GM19351 (cell line): ENCODE data around the gene TARP.
A peak's percentile ranks its signal among the peaks of the same experiment; 100 is the strongest.

ENCODE experiments used
- ATAC-seq: cut with Tn5 transposase; IDR thresholded peaks from one replicate; pipeline ENCODE4 v1.9.1; 2021; ENCODE audit warnings: mild to moderate bottlenecking, moderate library complexity; ENCODE audit not compliant: unreplicated experiment

TARP gene

DNA sequence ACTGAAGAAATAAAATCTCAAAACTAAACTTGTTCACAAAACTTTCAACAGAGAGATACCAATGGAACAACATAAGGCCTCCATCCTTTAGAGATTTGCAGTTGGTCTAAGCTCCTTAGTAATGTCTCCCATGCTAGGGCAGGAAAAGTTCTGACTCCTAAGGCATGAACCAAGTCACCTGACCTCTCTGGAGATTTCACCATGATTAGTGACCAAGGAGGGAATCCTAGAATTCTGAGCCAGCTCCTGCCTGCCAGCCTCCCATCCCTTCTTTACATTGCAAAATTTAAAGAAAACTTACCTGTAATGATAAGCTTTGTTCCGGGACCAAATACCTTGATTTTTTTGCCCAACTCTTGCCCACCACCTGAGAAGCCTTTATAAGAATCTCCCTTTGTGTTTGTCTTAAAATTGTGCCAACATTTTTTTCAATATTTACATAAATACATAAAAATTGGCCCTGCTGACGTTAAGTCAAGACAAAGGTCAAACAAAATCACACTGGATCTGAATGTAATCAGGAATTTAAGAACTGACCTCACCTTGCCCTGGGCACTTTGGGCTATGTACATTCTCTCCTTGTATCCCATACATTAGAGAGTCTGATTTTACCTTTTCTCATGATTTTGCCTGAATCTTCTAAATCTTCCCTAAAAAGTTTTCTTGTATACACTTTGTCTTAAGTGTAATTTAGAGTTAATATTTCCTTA lies at the start of gene TARP:
TARP (minus strand) TSS at position 351 of the 710 bp plus-strand sequence.
- no peak for ATAC-seq

DNA sequence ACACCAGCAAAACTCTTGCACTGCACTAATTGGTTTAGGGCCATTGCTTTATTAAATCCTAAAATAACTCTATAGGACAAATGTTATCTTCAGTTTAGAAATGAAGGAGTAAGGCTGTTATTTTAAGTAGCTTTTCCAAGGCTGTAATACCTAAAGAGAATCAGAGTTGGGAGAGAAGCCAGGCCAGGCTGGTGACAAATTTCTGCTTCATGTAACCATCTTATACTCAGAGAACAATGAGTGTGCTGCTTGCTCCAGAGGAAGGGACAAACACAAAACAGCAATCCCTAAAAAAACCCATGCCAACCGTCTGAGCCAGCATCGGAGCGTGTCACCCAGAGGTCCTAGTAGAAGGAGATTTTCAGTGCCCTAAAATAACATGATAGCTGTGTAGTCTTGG lies 49.7 kb upstream of the TARP start:
- no peak for ATAC-seq

DNA sequence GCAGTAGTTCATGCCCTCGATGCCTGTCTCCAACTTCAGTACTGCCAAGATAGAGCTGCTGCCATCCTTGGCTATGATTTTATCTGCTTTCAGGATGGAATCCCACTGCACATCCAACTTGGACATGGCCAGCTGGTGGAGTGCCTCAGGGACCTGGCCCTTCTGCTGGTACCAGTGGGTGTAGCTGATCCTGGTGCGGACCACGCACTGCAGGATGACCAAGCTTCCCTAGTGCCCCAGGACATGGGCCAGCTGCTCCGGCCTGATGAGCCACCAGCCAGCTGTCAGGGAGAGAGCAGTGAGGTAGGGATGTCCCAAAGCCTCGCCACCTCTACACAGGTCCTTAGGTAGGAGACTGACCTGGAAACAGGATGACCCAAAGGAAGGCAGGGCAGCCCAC lies 49.0 kb upstream of the TARP start:
- ATAC-seq: no peak

DNA sequence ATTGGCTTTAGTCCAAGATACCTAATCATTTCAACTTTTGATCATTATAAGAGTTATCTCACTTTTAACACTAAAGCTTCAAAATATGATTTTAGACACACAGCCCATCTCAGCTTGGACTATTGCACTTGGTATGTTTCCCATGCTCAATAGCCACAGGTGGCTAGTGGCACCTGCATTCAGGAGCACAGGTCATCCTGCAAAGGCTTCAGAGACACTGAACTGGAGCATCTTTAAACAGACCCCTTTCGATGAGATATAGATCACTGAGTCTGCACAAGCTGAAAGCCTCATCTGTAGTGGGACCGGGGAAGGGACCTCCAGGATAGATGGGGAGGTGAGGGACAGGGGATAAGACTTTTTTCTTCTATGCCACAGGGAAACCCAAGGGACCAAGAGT lies 48.5 kb upstream of the TARP start:
- ATAC-seq: no peak

DNA sequence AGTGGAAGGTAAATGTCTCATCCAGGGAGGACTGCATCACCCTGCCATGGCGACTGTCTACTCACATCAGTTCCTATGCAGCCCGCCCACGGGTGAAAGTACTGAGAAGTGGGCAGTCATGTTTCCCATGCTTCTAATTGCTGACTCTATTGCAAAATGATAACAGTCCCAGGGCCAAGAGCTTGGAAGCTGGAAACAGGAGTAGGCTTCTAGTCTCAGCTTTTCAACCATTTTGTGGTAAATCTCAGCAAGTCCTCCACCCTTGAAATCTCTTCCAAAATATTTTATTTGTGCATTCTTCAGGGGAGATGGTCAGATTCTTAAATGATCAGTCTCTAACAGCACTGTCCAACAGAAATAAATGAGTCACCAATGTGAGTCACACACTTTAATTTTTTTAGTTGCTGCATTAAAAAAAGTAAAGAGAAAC lies 48.1 kb upstream of the TARP start:
- ATAC-seq: no peak

DNA sequence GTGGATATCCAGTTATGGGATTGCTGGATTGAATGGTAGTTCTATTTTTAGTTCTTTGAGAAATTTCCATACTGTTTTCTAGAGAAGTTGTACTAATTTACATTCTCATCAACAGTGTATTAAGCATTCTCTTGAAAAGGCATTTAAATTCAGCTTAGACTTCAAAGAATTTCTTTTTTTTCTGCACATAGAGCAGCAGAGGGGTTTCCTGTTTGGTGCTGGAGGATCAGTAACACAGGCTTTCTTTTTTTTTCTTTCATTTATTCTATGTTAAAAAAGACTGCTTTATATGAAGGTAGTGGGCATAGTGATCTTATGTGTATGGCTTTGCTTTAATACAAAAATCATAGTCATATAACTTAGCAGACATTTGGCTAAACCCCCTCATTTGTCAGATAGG lies 47.6 kb upstream of the TARP start:
- no peak for ATAC-seq

DNA sequence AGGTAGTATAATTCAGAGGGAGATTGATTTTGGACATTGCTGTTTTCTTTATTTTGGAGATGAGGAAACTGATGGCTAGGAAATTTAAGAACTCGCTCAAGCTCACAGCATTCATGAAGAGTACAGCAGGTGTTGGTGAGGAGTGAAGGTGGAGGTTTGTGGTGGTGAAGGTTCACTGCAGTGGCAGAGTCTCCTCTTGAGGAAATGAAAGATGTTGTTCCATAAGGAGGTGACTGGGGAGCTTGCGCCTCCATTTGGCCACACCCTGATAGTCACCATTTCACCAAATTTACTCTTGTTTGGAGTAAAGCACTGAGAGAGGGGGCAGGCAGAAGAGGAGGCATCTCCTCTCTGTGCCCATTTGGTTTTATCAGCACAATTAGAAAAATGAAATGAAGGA lies 46.4 kb upstream of the TARP start:
- no peak for ATAC-seq

DNA sequence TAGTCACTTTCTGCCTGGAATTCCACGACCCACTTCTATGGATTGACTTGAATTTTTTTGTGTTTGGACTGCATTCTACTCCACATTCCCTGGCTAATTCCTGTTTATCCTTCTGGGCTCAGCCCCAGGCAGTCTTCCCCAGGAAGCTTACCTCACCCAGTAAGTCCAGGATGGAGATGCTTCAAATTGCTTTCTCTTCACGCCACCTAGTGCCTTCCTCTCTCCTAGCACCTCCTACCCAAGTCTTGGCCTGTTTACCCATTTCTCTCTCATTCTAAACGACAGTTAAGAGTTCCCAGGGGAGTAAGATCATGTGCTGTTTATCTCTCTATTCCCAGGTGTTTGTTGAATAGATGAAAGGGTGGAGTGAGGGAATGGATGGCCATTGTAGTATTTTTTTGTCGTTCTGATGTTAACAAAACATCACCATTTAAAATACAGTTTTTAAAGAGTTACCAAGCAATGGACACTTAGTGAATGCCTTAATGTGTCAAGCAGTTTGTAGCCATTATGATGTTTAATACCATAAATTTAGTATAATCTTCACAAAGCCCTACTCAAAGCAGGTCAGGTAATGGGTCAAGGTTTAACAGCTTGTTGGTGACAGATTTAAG lies 45.5 kb upstream of the TARP start:
- peak; percentile 86 for ATAC-seq

DNA sequence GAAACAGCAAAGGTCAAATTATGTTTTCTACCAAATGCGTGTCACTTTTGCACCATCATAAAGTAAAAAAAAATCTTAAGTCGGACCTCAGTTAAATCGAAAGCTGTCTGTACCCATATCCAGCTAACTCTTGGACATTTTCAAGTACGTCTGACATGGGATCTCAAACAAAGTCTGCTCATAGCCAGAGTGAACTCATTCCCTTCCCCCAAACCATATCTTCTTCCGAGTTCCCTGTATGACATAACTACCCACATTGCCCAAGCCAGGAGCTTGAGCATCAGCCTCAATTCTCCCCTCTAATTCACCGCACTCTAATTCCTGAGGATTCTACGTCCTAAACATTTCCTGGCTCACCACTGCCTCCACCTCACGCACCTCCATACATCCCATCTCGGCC lies 44.8 kb upstream of the TARP start:
- no peak for ATAC-seq

DNA sequence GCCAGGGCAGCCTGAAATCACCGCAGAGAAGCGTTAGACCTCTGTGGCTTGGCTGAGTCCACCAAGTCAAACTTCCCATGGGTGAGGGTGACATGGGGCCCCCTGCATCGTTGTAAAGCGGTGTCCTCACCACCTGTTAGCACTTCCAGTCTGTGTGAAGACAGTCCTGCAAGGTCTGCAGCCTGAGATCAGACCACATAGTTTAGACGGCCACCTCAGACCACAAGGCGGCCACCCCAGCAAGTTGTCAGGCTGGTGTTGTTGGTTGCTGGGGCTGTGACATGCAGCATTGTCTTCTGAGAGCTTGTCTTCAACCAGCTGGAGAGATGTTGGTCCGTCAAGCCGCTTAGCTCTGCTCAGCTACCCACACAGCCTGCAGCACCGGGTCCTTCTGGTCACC lies 44.1 kb upstream of the TARP start:
- ATAC-seq: no peak

DNA sequence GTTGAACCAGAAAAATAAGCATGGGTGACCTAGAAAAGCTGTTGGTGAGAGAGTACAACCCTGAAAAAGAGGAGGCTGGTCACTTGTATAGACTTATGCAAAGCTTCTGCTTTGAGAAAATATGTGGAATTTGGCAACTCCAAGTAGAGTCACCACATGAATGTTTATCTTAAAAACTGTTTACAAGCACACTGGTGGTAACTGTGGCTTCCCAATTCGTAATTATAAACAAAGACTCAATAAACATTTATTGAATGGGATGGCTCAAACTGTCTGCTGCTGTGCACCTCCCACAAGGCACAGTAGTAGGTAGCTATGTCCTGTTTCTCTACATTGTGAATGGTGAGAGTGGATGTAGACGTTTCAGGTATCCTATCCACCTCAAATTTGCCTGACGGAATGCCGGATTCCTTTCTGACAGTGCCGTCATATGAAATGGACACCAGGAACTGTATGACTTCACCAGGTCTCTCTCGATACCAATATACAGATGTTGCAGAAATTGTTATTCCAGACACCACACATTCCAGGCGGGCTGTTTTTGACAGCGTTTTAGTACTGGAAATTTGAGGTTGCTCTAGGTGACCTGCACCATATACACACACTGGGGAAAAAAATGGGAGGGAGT lies 43.4 kb upstream of the TARP start:
- ATAC-seq: no peak

DNA sequence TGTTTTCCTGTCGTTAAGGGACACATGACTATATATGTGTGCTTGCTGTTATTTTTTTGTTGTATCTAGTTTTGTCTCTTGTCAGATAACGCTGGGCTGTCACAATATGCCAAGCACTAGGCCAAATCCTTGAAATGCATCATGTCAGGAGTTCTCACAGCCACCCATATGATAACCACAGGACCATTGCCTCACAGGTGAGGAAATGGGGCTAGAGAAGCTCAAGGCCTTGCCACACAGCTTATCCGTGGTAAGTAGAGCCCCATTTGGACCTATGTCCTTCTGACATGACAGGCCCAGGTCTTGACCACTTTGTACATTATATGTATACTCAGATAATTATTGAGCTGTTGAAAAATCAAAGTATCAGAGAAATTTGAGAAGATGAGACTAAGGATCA lies 42.0 kb upstream of the TARP start:
- no peak for ATAC-seq

DNA sequence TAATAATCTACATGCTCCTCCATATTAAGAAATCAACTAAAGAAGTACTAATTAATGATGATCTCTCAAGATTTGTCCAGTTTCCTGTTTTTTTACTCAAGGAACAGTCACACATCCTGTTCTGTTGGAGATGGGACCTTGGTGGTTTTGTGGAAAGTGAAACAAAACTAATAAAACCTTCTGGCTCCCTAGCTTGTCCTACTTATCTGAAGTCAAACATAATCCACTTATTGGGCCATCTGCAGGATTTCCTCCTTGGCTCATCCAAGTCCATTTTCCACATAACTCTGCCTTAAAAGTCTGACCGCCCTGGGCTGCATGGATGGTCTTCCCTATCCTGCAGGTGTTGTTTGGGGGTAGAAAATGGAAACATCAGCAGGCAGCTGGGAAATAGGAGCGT lies 39.4 kb upstream of the TARP start:
- ATAC-seq: no peak

DNA sequence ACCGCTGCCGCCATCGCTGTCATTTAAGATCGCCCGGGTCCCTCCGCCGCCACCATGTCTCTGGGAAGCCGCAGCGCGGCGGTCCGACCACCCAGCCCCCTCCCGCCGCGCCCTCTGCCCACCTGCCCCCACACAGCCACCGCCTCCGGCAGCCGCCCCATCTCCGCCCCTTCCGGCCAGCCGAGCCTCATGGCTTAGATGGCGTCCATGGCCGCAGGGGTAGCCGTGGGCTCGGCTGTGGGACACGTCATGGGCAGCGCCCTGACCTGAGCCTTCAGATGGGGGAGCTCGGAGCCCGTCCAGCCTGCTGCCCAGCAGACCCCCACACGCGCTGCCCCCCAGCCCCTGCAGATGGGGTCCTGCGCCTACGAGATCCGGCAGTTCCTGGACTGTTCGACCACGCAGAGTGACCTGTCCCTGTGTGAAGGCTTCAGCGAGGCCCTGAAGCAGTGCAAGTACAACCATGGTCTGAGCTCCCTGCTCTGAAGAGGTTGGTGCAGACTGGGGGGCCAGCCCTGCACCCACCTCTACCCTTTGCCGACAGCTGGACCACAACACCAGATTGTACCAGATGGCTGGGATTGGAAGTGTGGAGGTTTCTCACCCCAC lies 38.0 kb upstream of the TARP start:
- ATAC-seq: peak; percentile 75

DNA sequence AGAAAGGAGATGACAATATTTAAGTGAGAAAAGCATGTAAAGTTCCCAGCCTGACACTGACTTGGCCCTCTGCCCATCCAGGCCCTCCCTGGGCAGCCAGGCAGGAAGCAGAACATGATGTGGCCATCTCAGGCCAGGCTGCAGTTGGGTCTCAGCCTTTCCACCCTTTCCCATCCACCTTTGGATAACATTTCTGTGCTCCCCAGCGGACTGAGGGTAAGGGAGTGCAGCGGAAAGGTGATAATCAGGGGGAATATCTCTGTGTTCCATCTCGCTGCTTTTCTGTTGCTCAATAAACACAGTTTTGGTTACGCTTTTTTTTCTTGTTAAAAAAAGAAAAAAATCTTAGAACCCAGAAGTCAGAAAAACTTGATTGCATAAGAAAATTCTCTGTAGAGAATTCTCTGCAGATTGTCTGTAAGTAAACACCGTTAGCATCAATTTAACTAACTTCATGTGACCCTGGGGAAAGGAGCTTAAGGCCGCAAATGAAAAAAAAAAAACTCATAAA lies 37.2 kb upstream of the TARP start:
- ATAC-seq: no peak

DNA sequence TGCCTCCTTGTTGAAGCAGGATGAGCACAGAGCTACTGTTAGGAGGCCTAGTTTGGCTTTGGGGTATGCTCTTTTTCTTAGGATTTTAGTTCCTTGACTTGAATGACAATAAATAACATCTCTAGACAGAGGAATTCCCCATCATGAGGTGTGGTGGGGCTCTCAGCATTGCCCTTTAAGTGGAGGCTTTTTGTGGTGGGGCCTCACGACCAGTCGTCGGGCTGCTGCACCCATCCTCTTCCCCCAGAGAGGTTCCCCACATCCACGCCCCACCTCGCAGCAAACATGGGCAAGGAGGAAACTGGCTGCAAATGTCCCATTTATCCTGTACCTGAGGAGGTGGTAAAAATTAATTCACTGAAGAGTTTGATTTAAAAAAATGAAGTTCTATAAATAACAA lies 36.1 kb upstream of the TARP start:
- no peak for ATAC-seq

DNA sequence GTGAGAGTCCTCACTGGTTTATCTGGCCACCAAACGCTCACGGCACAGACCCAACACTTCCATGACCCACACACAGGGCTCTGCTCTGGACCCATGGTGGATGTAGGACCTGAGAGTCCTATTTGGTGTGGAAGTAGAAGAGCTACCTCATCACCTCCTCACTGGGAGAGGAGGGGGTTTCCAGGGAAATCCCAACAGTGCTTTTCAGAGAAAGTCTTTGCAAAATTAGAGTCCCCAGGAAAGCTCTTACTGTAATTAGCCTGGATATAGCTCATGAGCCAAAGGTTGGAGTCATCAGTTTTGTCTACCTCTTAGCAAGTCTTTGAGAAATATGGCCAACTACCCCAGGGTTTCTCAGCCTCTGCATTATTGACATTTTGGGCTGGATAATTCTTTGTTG lies 34.7 kb upstream of the TARP start:
- ATAC-seq: no peak

DNA sequence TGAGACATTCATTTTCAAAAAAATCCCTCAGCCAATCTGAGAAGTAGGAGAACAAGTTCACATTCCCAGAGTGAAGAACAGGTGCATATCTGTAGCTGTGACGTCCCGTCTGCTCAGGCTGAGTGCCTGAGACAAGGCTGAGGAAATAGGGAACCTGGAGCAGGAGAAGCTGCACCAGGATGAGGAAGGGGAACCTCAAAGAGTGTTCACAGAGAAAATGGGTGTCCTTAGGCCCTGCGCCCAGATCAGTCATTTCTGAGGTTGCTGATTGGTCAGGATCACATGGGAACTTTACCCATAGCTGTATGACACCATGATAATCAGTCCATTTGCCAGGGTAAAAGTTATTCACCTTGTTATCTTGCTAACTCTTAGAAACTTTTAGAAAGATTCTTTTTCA lies 34.2 kb upstream of the TARP start:
- ATAC-seq: no peak

DNA sequence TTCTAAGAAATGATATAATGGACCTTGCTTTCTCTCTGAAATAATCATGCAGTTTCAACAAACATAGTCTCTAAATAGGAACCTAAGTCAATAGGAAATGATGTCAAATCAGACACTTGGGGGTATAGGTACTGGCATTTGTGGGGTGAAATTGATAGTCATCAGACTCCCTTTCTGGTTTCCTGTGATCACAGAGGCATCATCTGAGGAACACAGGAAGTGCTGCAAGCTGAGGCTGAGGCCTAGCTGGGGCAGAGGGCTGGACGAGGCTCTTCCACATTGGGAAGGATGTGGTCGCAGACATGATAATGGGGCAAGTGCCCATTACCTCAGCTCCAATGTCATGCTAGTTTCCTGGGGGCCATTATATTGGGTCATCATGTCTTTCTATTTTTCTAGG lies 33.5 kb upstream of the TARP start:
- no peak for ATAC-seq

DNA sequence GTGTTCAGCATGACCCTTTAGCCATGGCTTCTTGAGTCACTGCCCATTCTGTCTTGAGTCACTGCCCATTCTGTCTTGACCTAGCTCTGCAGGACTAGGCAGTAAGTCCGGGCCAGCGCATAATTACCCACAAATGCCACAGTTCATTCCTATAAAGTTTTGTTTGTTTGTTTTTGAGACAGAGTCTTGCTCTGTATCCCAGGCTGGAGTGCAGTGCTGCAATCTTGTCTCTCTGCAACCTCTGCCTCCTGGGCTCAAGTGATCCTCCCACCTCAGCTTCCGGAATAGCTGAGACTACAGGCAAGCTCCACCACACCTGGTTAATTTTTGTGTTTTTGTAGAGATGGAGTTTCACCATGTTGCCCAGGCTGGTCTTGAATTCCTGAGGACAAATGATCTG lies 32.7 kb upstream of the TARP start:
- no peak for ATAC-seq

DNA sequence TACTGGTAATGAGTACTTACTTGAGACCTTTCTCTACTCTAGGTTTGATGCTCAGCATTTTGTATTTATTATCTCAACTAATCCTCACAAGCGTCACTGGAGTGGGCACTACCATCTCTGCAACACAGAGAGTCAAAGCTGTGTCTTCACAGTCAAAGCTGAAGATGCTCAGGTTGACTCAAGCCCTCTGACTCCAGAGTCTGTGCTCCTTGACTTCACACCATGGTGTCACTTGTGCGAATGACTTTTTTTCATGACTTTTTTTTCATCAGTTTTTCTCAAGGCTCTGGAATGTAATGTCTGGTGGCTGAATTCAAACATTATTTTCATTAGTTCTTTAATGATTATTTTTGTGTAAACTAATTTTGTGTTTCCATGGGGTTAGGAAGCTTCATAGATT lies 30.4 kb upstream of the TARP start:
- ATAC-seq: no peak

DNA sequence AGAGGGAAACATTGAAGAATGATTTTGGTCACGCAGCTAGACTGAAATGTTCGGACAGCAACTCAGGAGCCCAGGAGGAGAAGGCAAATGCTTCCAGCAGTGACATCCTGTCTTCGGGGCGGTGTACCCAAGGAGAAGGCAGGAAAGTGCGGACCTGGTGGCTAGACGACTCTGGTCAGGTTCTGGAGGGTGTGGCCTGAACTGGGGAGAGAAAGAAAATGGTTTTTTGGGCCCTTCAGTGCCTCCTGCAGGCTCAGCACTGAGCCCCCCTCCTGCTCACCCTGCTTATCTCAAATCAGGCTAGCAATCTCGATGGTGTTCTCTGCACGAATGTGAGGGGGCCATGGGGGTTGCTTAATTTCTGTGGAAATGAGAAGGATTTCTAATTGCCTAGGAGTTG lies 26.7 kb upstream of the TARP start:
- ATAC-seq: no peak
